Mucosa of stomach (tissue), 1 donor: ENCODE data around the gene BUD31.
"Not testable (repeated sequence)": the region's sequence is repeated elsewhere in the genome, so short reads cannot be mapped to it uniquely, and the experiment has no call there.

Source experiments
- H3K27me3 ChIP-seq: one replicate; pipeline ENCODE4 v1.7.0; 2013; ENCODE audit warnings: mild to moderate bottlenecking, low read length; ENCODE audit not compliant: control insufficient read depth, insufficient read depth
- H3K36me3 ChIP-seq: one replicate; pipeline ENCODE4 v1.7.0; 2013; ENCODE audit warnings: low read length; ENCODE audit not compliant: control insufficient read depth, insufficient read depth
- H3K4me1 ChIP-seq: one replicate; pipeline ENCODE4 v1.7.0; 2013; ENCODE audit warnings: mild to moderate bottlenecking, low read length; ENCODE audit not compliant: control insufficient read depth, insufficient read depth
- H3K4me3 ChIP-seq: one replicate; pipeline ENCODE4 v1.7.0; 2013; ENCODE audit warnings: low read length
- H3K9ac ChIP-seq: one replicate; pipeline ENCODE4 v1.7.0; 2013; ENCODE audit warnings: mild to moderate bottlenecking, low read length, moderate library complexity
- H3K9me3 ChIP-seq: one replicate; pipeline ENCODE4 v1.7.0; 2013; ENCODE audit warnings: mild to moderate bottlenecking, low read length, moderate library complexity; ENCODE audit not compliant: control insufficient read depth
- donor health status: Pancreatic carcinoma.

The BUD31 gene

DNA sequence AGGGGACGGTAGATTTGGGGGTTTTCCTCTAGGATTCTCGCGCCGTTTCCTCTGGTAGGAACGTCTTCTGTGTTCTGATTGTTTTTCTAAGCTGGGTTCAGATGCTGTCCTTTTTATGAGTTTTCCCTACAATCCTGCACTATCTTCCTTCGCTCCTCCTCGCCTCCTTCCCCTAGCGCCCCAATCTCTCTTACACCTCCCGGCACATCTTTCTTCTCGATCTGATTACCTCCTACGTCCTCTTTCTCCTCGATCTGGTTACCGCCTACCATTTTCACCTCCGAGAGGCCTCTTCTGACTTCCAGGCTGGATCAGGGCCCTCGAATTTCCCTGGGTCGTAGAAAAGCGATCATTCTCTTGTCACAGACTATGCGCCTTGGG is 413 bp downstream of the BUD31 start:
- H3K4me3 ChIP-seq: peak overlapping the region; percentile 97
- H3K4me1 ChIP-seq: peaks cover 24% of the 10 kb centered on the region
- H3K36me3 ChIP-seq: no peaks in the 10 kb centered on the region
- no peaks in the 10 kb centered on the region for H3K27me3 ChIP-seq
- H3K9ac ChIP-seq: peak overlapping the region; percentile 93
- H3K9me3 ChIP-seq: no peaks in the 10 kb centered on the region

DNA sequence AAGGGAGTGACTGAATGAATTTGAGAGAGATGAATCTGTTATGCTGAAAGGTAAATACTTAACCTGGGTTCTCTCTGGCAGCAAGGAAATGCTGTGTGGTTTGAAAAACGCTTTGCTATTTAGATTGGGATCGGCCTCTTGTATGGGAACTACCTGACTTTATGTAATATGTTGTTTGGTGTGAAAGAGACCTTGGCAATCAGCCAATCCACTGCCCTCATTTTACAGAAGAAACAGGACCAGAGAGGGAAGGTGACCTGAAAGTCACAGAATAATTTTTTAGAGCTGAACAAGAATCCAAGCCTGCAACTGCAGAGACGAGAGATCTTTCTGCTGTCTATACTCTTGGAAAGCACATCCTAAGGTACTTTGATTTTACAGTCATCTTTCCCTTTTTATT is 1.0 kb downstream of the BUD31 start:
- H3K9me3 ChIP-seq: no peaks in the 10 kb centered on the region
- H3K4me1 ChIP-seq: peaks cover 24% of the 10 kb centered on the region
- H3K36me3 ChIP-seq: no peaks in the 10 kb centered on the region
- H3K4me3 ChIP-seq: peak overlapping the region; percentile 97
- peak overlapping the region; percentile 93 for H3K9ac ChIP-seq
- H3K27me3 ChIP-seq: no peaks in the 10 kb centered on the region

GRCh38 chr7:99410635-99411034 is 1.9 kb downstream of the BUD31 start:
- Histone ChIP-seq H3K9ac (no peak overlapping the region), H3K27me3 (no peaks in the 10 kb centered on the region), H3K9me3 (no peaks in the 10 kb centered on the region), H3K4me3 (no peak overlapping the region), H3K4me1 (peaks cover 24% of the 10 kb centered on the region), H3K36me3 (no peaks in the 10 kb centered on the region)

GRCh38 chr7:99415513-99416127 is 6.9 kb downstream of the BUD31 start:
- not testable (repeated sequence) for H3K4me1 ChIP-seq, H3K36me3 ChIP-seq, H3K4me3 ChIP-seq, H3K9ac ChIP-seq, H3K9me3 ChIP-seq, H3K27me3 ChIP-seq

- Histone ChIP-seq H3K27me3 (no peaks in the 10 kb centered on the region), H3K4me3 (no peak overlapping the region), H3K9me3 (no peaks in the 10 kb centered on the region), H3K9ac (no peak overlapping the region), H3K36me3 (peaks cover 8% of the 10 kb centered on the region), H3K4me1 (no peaks in the 10 kb centered on the region)
These were observed 9.5 kb downstream of the BUD31 start for GRCh38 chr7:99418260-99418659.

- H3K9me3 ChIP-seq: no peaks in the 10 kb centered on the region
- no peak overlapping the region for H3K4me3 ChIP-seq
- no peaks in the 10 kb centered on the region for H3K27me3 ChIP-seq
- peaks cover 14% of the 10 kb centered on the region for H3K36me3 ChIP-seq
- H3K4me1 ChIP-seq: no peaks in the 10 kb centered on the region
- no peak overlapping the region for H3K9ac ChIP-seq
These were observed 10.7 kb downstream of the BUD31 start for GRCh38 chr7:99419323-99420021.

- Histone ChIP-seq H3K4me1 (no peaks in the 10 kb centered on the region), H3K9me3 (no peaks in the 10 kb centered on the region), H3K4me3 (no peak overlapping the region), H3K9ac (no peak overlapping the region), H3K36me3 (peaks cover 17% of the 10 kb centered on the region), H3K27me3 (no peaks in the 10 kb centered on the region)
These were observed 11.4 kb downstream of the BUD31 start for GRCh38 chr7:99420213-99420612.

GRCh38 chr7:99420986-99421385 is 12.2 kb downstream of the BUD31 start:
- H3K4me3 ChIP-seq: no peak overlapping the region
- H3K27me3 ChIP-seq: no peaks in the 10 kb centered on the region
- H3K9ac ChIP-seq: no peak overlapping the region
- H3K4me1 ChIP-seq: no peaks in the 10 kb centered on the region
- H3K36me3 ChIP-seq: peaks cover 17% of the 10 kb centered on the region
- no peaks in the 10 kb centered on the region for H3K9me3 ChIP-seq

GRCh38 chr7:99422186-99422585 is 13.4 kb downstream of the BUD31 start:
- peaks cover 17% of the 10 kb centered on the region for H3K36me3 ChIP-seq
- no peaks in the 10 kb centered on the region for H3K27me3 ChIP-seq
- no peak overlapping the region for H3K9ac ChIP-seq
- no peak overlapping the region for H3K4me3 ChIP-seq
- no peaks in the 10 kb centered on the region for H3K9me3 ChIP-seq
- H3K4me1 ChIP-seq: no peaks in the 10 kb centered on the region

- Histone ChIP-seq H3K4me1 (no peaks in the 10 kb centered on the region), H3K9me3 (no peaks in the 10 kb centered on the region), H3K27me3 (no peaks in the 10 kb centered on the region), H3K36me3 (peaks cover 12% of the 10 kb centered on the region), H3K9ac (no peak overlapping the region), H3K4me3 (no peak overlapping the region)
These were observed 13.9 kb downstream of the BUD31 start for GRCh38 chr7:99422625-99423024.

DNA sequence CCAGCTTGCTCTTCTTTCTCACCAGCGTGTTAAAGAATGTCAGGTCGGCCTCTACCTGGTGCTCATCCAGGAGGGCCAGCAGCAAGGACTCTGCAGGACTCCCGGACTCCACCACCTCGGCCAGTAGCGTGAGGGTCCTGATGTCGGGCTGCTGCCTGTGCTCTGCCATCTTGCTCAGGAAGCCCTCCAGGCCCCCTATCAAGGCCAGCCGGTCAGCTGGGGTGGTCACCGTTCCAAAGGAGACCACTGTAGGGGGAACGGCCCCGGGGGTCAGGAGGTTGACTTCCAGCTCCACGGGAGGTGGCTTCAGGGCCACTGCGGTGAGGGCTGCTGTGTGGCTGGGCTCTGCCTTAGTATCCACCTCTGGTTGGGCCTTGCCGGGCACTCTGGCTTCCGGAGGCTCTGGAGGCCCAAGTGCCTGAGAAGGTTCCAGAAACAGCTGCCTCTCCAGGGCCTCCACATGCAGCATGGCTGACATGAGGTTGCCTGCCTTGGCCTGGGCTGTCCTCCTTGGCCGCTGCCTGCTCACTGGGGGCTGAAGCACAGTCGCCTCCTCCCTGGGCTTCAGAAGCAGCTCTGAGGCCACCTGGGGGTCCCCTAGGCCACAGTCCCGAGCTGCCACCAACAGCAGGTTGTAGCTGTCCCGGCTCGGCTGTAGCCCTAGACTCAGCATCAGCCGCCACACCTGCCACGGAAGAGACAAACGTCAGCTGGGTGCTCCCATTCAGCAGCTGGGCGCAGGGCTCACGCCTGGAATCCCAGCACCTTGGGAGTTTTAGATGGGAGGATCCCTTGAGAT is 16.4 kb downstream of the BUD31 start:
- Histone ChIP-seq H3K27me3 (no peaks in the 10 kb centered on the region), H3K36me3 (peaks cover 9% of the 10 kb centered on the region), H3K4me1 (no peaks in the 10 kb centered on the region), H3K9me3 (no peaks in the 10 kb centered on the region), H3K4me3 (no peak overlapping the region), H3K9ac (no peak overlapping the region)

DNA sequence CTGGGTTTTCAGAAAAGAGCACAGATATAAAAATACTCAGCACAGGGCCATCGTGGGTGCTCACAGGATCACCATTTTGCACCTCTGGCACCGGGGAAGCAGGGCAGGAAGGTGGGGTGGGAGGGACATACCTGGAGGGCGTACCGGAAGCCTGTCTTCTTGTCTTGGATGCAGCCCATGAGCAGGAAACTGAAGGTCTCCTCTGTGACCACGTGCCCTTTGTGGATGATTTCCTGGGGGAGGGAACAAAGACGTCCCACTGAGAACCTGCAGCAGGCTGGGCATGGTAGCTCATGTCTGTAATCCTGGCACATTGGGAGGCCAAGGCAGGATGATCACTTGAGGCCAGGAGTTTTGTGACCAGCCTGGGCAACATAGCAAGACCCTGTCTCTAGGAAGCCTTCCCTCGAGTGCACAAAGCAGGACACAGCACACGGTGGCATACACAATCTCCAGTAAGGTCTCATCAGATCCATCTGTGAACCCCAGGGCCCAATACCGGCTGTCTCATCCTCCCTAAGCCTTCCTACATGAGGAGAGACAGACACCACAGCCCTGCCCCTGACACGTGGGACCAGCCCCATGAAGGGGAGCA is 20.3 kb downstream of the BUD31 start:
- Histone ChIP-seq H3K4me1 (no peaks in the 10 kb centered on the region), H3K9ac (no peak overlapping the region), H3K36me3 (peaks cover 7% of the 10 kb centered on the region), H3K9me3 (no peaks in the 10 kb centered on the region), H3K27me3 (no peaks in the 10 kb centered on the region), H3K4me3 (no peak overlapping the region)
